Measurements from ENCODE around the gene RIC8A.
A peak's percentile ranks its signal among the peaks of the same experiment; 100 is the strongest.
"Not testable (repeated sequence)": the region's sequence is repeated elsewhere in the genome, so short reads cannot be mapped to it uniquely, and the experiment has no call there.

RIC8A gene

GRCh38 chr11:207208-207862 is at the start of gene RIC8A, which contains the start of gene BET1L:
Gene RIC8A, plus strand, starts transcription at chr11:207708. Its CDS starts 1,147 bp downstream, at chr11:208855.
Gene BET1L, minus strand, starts transcription at chr11:207399. Its CDS starts 78 bp downstream, at chr11:207321.
- DNase-seq (ENCODE audit: low read depth in 2 of 2, low spot score in 1 of 2), result peak; percentile 89 to 93

- not testable (repeated sequence) for DNase-seq (ENCODE audit: low read depth in 2 of 2, low spot score in 1 of 2)
Observed at GRCh38 chr11:180242-180641, 27.3 kb upstream of the RIC8A start.

DNA sequence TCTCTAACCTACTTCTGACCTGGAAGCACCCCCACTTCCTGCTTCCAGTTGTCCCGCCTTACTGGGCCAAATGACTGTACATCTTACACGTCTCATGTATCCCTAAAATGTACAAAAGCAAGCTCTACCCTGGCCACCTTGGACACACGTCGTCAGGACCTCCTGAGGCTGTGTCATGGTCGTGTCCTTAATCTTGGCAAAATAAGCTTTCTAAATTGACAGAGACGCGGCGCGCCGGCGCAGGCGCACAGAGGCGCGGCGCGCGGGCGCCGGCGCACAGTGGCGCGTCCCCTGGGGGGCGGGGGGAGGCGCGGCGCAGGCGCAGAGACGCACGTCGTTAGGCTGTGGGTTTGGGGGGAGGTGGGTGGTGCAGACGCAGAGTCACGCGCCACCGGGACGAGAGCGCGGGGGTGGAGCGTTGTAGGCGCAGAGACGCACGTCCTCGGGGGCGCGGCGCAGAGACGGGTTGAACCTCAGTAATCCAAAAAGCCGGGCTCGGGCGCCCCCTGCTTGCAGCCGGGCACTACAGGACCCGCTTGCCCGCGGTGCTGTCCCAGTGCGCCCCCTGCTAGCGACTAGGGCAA is 18.2 kb upstream of the RIC8A start:
- DNase-seq (ENCODE audit: low read depth in 2 of 2, low spot score in 1 of 2), result not testable (repeated sequence)

- not testable (repeated sequence) for DNase-seq (ENCODE audit: low read depth in 2 of 2, low spot score in 1 of 2)
Observed at GRCh38 chr11:189843-190311, 17.6 kb upstream of the RIC8A start.

GRCh38 chr11:190546-190945 is 17.0 kb upstream of the RIC8A start:
- not testable (repeated sequence) for DNase-seq (ENCODE audit: low read depth in 2 of 2, low spot score in 1 of 2)

- DNase-seq (ENCODE audit: low read depth in 2 of 2, low spot score in 1 of 2), result peak in 1 of 2 donors; percentile 41
Observed at GRCh38 chr11:191490-192478, 15.7 kb upstream of the RIC8A start.

DNA sequence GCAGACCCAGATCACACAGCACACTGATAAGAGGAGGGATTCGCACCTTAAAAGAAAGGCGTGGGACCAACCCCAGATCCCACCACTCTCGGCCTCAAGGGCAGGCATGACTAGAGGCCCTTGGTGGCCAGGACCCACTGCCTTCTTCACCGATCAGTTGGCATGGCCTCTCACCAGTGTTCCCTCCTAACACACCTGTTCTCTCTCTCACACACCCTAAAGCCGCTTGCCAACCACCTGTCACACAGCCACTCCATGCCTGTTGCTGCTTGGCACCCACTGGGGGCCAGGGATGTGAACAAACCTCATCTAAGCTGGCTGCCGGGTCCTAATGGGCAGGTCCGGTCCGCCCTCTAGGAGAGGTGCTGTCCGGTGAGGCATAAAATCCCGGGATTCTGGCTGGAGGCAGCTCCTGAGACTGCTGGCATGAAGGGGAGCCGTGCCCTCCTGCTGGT is 14.8 kb upstream of the RIC8A start, which contains the start of gene SCGB1C1:
Gene SCGB1C1, plus strand, starts transcription at position 405 of the 455 bp plus-strand sequence. Its CDS starts 22 bp downstream, at position 427.
- not testable (repeated sequence) for DNase-seq (ENCODE audit: low read depth in 2 of 2, low spot score in 1 of 2)

GRCh38 chr11:193481-193880 is 14.0 kb upstream of the RIC8A start:
- DNase-seq (ENCODE audit: low read depth in 2 of 2, low spot score in 1 of 2), result not testable (repeated sequence)

DNA sequence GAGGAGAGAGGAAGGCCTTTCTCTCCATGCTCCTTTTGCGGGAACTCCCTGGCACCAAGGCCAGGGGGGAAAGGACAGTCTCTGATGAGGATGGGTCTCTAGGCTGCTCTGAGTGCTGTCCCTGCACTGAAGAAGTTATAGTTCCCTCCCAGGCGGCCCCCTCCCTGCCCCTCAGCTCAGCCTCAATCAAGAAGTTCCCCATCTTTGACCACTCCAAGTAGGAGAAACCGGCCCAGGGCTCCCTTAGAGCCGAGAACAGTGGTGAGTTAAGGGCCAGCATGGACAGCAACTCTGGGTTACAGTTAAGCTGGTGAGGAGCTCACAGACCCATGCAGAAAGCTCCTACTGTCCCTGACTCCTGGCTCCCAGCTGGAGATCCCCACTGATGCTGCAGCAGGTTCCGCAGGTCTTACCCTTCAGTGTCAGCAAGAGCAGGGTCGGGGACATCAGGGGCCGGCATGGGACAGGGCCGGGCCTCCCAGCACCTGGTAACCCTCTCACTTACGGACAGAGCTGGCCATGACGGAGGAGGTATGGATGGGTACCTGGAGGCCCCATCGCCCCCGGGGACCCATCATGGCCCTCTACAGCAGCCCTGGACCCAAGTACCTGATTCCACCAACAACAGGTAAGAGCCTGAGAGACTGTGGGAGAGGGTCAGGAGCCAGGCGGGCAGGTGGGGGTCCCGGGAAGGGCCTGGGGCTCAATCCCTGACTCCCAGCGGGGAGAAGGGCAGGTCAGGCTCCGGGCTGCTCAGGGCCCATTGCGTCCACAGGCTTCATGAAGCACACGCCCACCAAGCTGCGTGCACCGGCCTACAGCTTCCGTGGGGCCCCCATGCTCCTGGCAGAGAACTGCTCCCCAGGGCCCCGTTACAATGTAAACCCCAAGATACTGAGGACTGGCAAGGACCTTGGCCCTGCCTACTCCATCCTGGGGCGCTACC is 10.4 kb upstream of the RIC8A start:
- DNase-seq (ENCODE audit: low read depth in 2 of 2, low spot score in 1 of 2), result no peak

GRCh38 chr11:197741-198235 is 9.7 kb upstream of the RIC8A start:
- DNase-seq (ENCODE audit: low read depth in 2 of 2, low spot score in 1 of 2), result no peak

- no peak for DNase-seq (ENCODE audit: low read depth in 2 of 2, low spot score in 1 of 2)
Observed at GRCh38 chr11:198236-198806, 9.2 kb upstream of the RIC8A start.

- no peak for DNase-seq (ENCODE audit: low read depth in 2 of 2, low spot score in 1 of 2)
Observed at GRCh38 chr11:199004-199581, 8.4 kb upstream of the RIC8A start.

DNA sequence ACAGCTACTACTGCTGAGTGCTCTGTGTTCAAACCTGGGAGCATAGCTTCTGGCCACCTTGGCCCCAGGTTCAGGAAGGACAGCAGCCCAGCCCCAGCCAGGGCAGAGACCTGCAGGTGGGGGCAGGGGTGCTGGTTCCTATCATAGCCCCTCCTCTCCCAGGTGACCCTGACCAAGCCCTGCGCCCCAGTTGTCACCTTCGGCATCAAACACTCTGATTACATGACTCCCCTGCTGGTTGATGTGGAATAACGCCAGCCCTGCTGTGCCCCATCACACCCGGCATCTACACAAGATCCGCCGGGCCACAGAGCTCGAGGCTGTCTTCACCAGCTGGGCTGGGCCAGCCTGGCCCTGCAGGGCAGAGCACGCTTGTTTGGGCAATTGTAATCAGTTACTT is 7.7 kb upstream of the RIC8A start:
- no peak for DNase-seq (ENCODE audit: low read depth in 2 of 2, low spot score in 1 of 2)

- DNase-seq (ENCODE audit: low read depth in 2 of 2, low spot score in 1 of 2), result no peak
Observed at GRCh38 chr11:200224-201003, 7.1 kb upstream of the RIC8A start.

- DNase-seq (ENCODE audit: low read depth in 2 of 2, low spot score in 1 of 2), result no peak
Observed at GRCh38 chr11:201966-202365, 5.5 kb upstream of the RIC8A start.

- DNase-seq (ENCODE audit: low read depth in 2 of 2, low spot score in 1 of 2), result no peak
Observed at GRCh38 chr11:202490-202889, 5.0 kb upstream of the RIC8A start.

DNA sequence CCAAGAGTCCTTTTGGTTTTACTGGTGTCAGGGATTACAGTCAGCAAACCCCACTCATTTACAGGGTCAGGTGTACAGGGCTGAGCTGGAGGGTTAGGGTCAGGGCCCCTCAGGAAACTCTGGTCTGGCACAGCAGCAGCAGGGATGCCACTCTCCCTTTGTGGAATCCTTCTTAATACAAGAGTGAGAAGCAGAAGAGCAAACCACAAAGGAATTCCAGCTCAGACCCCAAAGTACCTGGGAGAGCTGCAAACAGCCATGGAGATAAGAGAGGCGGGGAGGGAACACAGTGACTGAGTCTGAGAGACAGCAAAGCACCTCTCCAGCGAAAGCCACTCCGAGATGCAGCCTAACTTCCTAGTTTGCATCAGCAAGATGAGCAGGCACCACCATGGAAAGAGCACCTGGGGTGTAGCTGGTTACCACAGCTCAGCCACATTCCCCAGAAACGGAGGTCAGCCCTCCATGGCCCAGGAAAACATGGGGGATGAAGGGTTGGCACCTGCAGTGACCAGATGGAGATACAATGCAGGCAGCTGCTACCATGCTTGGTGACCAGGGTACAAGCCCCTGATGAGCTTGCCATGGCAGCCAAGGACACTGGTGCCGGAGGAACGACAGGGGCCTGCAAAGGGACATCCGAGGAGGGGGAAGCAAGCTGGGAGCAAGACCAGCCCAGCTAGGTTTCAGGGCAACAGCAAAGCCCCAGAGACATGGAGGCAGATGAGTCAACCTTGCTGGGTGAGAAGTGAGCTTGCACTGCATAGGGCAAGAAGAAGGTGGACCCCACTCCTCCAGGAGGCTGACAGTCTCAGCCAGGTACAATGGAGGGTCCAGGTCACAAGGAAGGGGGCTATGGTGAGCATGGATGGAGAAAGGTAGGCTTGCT is 4.2 kb upstream of the RIC8A start:
- DNase-seq (ENCODE audit: low read depth in 2 of 2, low spot score in 1 of 2), result no peak

Measured in stimulated activated CD8-positive, alpha-beta memory T cell treated with anti-CD3 and anti-CD28 coated beads, Interleukin-4, amount 100 ng/mL, for 4 hours (primary cell).